Loucy (cell line): ENCODE data around the gene ADARB2.

Source experiments
- H2AFZ ChIP-seq: fragments of 200-600 bp; sonication (generic); 2 replicates; pipeline ENCODE4 v1.6.0; 2016; ENCODE audit warnings: antibody characterized with exemption, mild to moderate bottlenecking, low read length, moderate library complexity
- H3F3A ChIP-seq: fragments of 200-600 bp; 2 replicates; pipeline ENCODE4 v1.6.0; 2016; ENCODE audit warnings: antibody characterized with exemption, low read depth, mild to moderate bottlenecking
- H3K27me3 ChIP-seq: fragments of 200-600 bp; sonication (generic); 2 replicates; pipeline ENCODE4 v1.6.1; 2014; ENCODE audit warnings: low read length, mild to moderate bottlenecking; ENCODE audit not compliant: insufficient read depth, poor library complexity, severe bottlenecking
- H3K36me3 ChIP-seq: fragments of 200-600 bp; sonication (generic); 2 replicates; pipeline ENCODE4 v1.6.1; 2016; ENCODE audit warnings: low read length; ENCODE audit not compliant: insufficient read depth
- H3K4me1 ChIP-seq: fragments of 200-600 bp; sonication (generic); 2 replicates; pipeline ENCODE4 v1.5.1; 2014; ENCODE audit warnings: low read length, mild to moderate bottlenecking; ENCODE audit not compliant: insufficient read depth, poor library complexity, severe bottlenecking
- H3K4me2 ChIP-seq: fragments of 200-600 bp; sonication (generic); 2 replicates; pipeline ENCODE4 v1.6.0; 2014; ENCODE audit warnings: antibody characterized with exemption, low read length, low read depth, mild to moderate bottlenecking; ENCODE audit not compliant: poor library complexity, severe bottlenecking
- H3K4me3 ChIP-seq: fragments of 200-600 bp; sonication (generic); 2 replicates; pipeline ENCODE4 v1.5.1; 2014; ENCODE audit warnings: low read length, mild to moderate bottlenecking, mixed read lengths; ENCODE audit not compliant: poor library complexity, severe bottlenecking
- H3K79me2 ChIP-seq: fragments of 200-600 bp; sonication (generic); 2 replicates; pipeline ENCODE4 v1.6.1; 2014; ENCODE audit warnings: low read length; ENCODE audit not compliant: insufficient read depth
- H3K9ac ChIP-seq: fragments of 200-600 bp; sonication (generic); 2 replicates; pipeline ENCODE4 v1.6.0; 2014; ENCODE audit warnings: mild to moderate bottlenecking, low read depth, low read length, moderate library complexity; ENCODE audit not compliant: poor library complexity, severe bottlenecking
- H3K9me2 ChIP-seq: fragments of 200-600 bp; sonication (generic); replicated peaks from 2 replicates; pipeline ENCODE4 v1.6.1; 2016; ENCODE audit warnings: low read depth, low read length, mixed read lengths
- H3K9me3 ChIP-seq: fragments of 200-600 bp; sonication (generic); 2 replicates; pipeline ENCODE4 v1.6.1; 2014; ENCODE audit warnings: mild to moderate bottlenecking, antibody characterized with exemption, low read length, low read depth; ENCODE audit not compliant: insufficient read depth
- H4K20me1 ChIP-seq: fragments of 200-600 bp; sonication (generic); 2 replicates; pipeline ENCODE4 v1.6.0; 2014; ENCODE audit warnings: antibody characterized with exemption, low read length, mild to moderate bottlenecking; ENCODE audit not compliant: insufficient read depth, poor library complexity, severe bottlenecking
- EZH2phosphoT487 ChIP-seq: fragments of 200-600 bp; IDR thresholded peaks from 2 replicates; pipeline ENCODE4 v1.6.1; 2018; ENCODE audit warnings: antibody characterized with exemption, mild to moderate bottlenecking, moderate library complexity, borderline replicate concordance
- TF ChIP-seq, protein P1 (sequence below): fragments of 200-600 bp; sonication (generic); conservative IDR thresholded peaks from 2 replicates; pipeline ENCODE4 v1.5.1; 2014; ENCODE audit warnings: mild to moderate bottlenecking, antibody characterized with exemption, low read length

The ADARB2 gene

GRCh38 chr10:1483246-1483645, 254.1 kb downstream of the ADARB2 start:
- H3K4me1 ChIP-seq, result peaks cover 20% of the 10 kb centered on the region
- no peaks in the 10 kb centered on the region for H4K20me1 ChIP-seq
- H3K27me3 ChIP-seq, result no peaks in the 10 kb centered on the region
- TF ChIP-seq, protein P1, sequence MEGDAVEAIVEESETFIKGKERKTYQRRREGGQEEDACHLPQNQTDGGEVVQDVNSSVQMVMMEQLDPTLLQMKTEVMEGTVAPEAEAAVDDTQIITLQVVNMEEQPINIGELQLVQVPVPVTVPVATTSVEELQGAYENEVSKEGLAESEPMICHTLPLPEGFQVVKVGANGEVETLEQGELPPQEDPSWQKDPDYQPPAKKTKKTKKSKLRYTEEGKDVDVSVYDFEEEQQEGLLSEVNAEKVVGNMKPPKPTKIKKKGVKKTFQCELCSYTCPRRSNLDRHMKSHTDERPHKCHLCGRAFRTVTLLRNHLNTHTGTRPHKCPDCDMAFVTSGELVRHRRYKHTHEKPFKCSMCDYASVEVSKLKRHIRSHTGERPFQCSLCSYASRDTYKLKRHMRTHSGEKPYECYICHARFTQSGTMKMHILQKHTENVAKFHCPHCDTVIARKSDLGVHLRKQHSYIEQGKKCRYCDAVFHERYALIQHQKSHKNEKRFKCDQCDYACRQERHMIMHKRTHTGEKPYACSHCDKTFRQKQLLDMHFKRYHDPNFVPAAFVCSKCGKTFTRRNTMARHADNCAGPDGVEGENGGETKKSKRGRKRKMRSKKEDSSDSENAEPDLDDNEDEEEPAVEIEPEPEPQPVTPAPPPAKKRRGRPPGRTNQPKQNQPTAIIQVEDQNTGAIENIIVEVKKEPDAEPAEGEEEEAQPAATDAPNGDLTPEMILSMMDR, result no peak
- no peak for TF ChIP-seq EZH2phosphoT487
- H3K4me2 ChIP-seq, result no peak overlapping the region
- no peak overlapping the region for H3K9ac ChIP-seq
- no peak overlapping the region for H3K4me3 ChIP-seq
- no peaks in the 10 kb centered on the region for H3K36me3 ChIP-seq
- H3K9me3 ChIP-seq, result no peaks in the 10 kb centered on the region
- no peaks in the 10 kb centered on the region for H3F3A ChIP-seq
- H3K79me2 ChIP-seq, result no peaks in the 10 kb centered on the region
- H2AFZ ChIP-seq, result no peak overlapping the region
- no peaks in the 10 kb centered on the region for H3K9me2 ChIP-seq

GRCh38 chr10:1477578-1477977, 259.7 kb downstream of the ADARB2 start:
- TF ChIP-seq, protein P1, result no peak
- no peak for TF ChIP-seq EZH2phosphoT487
- no peak overlapping the region for H3K4me2 ChIP-seq
- H3K9me3 ChIP-seq, result no peaks in the 10 kb centered on the region

GRCh38 chr10:1476455-1476803, 260.9 kb downstream of the ADARB2 start:
- no peaks in the 10 kb centered on the region for H3K9me3 ChIP-seq
- H3K4me1 ChIP-seq, result peaks cover 11% of the 10 kb centered on the region

More at GRCh38 chr10:1477578-1477977, 259.7 kb downstream of the ADARB2 start:
- Histone ChIP-seq H3K4me3 (no peak overlapping the region), H3K9me2 (no peaks in the 10 kb centered on the region), H4K20me1 (no peaks in the 10 kb centered on the region), H3F3A (no peaks in the 10 kb centered on the region), H3K27me3 (no peaks in the 10 kb centered on the region), H3K79me2 (no peaks in the 10 kb centered on the region), H3K36me3 (no peaks in the 10 kb centered on the region), H3K9ac (no peak overlapping the region), H3K4me1 (peaks cover 15% of the 10 kb centered on the region), H2AFZ (no peak overlapping the region)

More at GRCh38 chr10:1476455-1476803, 260.9 kb downstream of the ADARB2 start:
- no peak overlapping the region for H3K4me2 ChIP-seq
- H3K79me2 ChIP-seq, result no peaks in the 10 kb centered on the region
- no peaks in the 10 kb centered on the region for H3F3A ChIP-seq
- H4K20me1 ChIP-seq, result no peaks in the 10 kb centered on the region
- no peaks in the 10 kb centered on the region for H3K36me3 ChIP-seq
- no peak overlapping the region for H3K9ac ChIP-seq
- no peak overlapping the region for H2AFZ ChIP-seq
- no peak for TF ChIP-seq EZH2phosphoT487
- TF ChIP-seq, protein P1, result no peak
- H3K27me3 ChIP-seq, result no peaks in the 10 kb centered on the region
- no peaks in the 10 kb centered on the region for H3K9me2 ChIP-seq
- H3K4me3 ChIP-seq, result no peak overlapping the region
